ENCODE results near the gene VAPB. TPM values are rescaled to one million over a fixed set of nuclear protein-coding genes. Genes with fewer than 3 reads are reported as not detected.

Gene VAPB
- total RNA-seq, 2 donors from 2014 or later, result 20.2 to 21.8 TPM

- TF ChIP-seq, protein P1, sequence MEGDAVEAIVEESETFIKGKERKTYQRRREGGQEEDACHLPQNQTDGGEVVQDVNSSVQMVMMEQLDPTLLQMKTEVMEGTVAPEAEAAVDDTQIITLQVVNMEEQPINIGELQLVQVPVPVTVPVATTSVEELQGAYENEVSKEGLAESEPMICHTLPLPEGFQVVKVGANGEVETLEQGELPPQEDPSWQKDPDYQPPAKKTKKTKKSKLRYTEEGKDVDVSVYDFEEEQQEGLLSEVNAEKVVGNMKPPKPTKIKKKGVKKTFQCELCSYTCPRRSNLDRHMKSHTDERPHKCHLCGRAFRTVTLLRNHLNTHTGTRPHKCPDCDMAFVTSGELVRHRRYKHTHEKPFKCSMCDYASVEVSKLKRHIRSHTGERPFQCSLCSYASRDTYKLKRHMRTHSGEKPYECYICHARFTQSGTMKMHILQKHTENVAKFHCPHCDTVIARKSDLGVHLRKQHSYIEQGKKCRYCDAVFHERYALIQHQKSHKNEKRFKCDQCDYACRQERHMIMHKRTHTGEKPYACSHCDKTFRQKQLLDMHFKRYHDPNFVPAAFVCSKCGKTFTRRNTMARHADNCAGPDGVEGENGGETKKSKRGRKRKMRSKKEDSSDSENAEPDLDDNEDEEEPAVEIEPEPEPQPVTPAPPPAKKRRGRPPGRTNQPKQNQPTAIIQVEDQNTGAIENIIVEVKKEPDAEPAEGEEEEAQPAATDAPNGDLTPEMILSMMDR (IDR thresholded peaks at IDR 0.05), result no peak
These were observed 14.2 kb downstream of the VAPB start for GRCh38 chr20:58403272-58403671.

GRCh38 chr20:58405504-58406291, 16.7 kb downstream of the VAPB start:
- no peak for DNase-seq (ENCODE audit: low spot score)
- no peak overlapping the region for H3K4me3 ChIP-seq
- H3K4me1 ChIP-seq, result peaks cover 0 to 55% of the 10 kb centered on the region in 2 donors
- H3K27me3 ChIP-seq, result no peaks in the 10 kb centered on the region
- no peaks in the 10 kb centered on the region for H3K9me3 ChIP-seq
- H3K36me3 ChIP-seq, result no peaks in the 10 kb centered on the region
- TF ChIP-seq, protein P1 (IDR thresholded peaks at IDR 0.05), result no peak
- no peak overlapping the region for H3K27ac ChIP-seq

More at GRCh38 chr20:58403272-58403671, 14.2 kb downstream of the VAPB start:
- Histone ChIP-seq H3K36me3 (no peaks in the 10 kb centered on the region), H3K4me1 (peaks cover 0 to 49% of the 10 kb centered on the region in 2 donors), H3K4me3 (no peak overlapping the region), H3K27ac (no peak overlapping the region), H3K9me3 (no peaks in the 10 kb centered on the region), H3K27me3 (no peaks in the 10 kb centered on the region)
- no peak for DNase-seq (ENCODE audit: low spot score)

DNA sequence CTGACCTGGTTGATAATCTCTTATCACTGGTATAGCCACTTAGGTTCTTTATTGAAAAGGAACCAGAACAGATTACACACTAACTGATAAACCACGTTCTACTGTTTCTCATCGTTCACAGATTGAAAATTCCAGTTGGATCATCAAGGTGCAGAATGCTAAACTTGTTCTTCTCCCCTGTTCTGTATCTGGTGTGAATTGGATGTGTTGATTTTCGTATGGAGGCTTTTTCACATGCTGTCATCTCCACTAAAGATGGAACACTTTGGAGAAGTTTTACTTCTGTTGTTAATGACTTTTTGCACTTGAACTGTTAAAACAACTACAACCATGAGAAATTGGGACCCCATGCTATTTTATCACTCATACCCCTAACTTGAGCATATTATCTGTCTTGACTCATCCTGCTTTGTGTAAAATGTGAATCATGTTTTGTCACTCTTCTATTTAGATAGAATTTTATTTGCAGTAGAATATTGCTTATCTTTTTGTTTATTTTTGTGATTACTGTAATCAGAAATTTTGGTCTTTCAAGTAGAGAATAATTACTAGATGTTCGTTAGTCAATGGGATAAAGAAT, 17.5 kb downstream of the VAPB start:
- no peaks in the 10 kb centered on the region for H3K9me3 ChIP-seq
- TF ChIP-seq, protein P1 (IDR thresholded peaks at IDR 0.05), result no peak
- no peaks in the 10 kb centered on the region for H3K36me3 ChIP-seq
- H3K4me1 ChIP-seq, result peaks cover 0 to 47% of the 10 kb centered on the region in 2 donors
- no peaks in the 10 kb centered on the region for H3K27me3 ChIP-seq
- DNase-seq (ENCODE audit: low spot score), result no peak
- no peak overlapping the region for H3K27ac ChIP-seq
- no peak overlapping the region for H3K4me3 ChIP-seq

DNA sequence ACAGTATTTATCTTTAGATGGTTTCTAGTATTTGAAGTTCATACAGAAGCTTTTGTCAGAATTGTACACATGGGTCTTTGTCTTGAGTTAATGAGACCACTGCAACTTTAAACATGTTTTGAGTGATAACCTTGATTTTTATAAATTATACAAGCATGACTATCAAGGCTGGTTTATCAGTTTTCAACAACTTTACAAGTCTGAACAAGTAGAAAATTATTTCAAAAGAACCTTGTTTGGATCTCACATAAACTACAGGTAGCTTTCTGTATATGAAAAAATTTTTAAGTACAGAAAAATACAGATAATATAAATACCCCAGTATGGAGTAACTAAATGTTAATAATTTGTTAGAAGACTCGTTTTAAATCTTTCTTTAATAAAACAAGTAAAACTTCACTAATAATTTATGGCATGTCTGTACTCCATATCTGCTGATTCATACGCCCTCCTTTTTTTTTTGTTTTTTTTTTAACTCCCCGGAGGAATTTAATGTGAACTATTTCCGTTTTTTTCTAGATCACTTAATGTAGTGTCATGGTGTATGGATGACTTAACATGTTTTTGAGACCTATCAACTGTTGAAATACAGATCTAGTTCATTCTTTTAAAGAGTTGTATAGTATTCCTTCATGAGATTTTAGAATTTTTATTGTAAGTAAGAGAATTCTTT, 18.3 kb downstream of the VAPB start:
- Histone ChIP-seq H3K9me3 (no peaks in the 10 kb centered on the region), H3K27me3 (no peaks in the 10 kb centered on the region), H3K4me3 (no peak overlapping the region), H3K36me3 (no peaks in the 10 kb centered on the region), H3K4me1 (peaks cover 0 to 45% of the 10 kb centered on the region in 2 donors), H3K27ac (peak overlapping the region in 1 of 2 donors; percentile 8)
- TF ChIP-seq, protein P1 (IDR thresholded peaks at IDR 0.05), result no peak
- DNase-seq (ENCODE audit: low spot score), result no peak

DNA sequence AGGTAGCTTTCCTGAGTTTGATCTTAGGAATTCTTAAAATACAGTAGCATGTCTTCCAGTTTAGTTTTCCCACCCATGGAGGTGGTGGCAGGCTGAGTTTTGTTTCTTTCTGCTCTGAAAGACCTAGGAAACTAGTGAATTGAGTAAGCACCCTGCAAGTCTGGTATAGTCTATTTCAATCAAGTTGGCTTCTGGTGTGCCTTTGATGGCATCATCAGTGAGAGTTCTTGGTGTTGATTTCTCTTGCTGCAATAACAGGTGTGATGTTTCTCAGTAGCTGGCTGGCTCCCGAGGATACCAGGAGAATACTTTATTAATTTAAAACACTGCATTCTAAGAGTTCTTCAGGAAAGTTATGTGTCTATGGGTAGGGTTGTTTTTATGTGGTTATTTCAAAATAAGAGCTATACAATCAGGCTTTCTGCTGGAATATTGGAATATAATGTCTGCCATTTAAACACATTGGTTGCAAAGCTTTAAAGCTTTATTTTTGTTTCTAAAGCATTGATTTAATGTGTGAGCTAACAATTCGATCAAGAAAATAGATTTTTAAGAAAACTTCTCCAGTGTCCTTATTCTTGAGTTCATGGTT, 19.0 kb downstream of the VAPB start:
- peak overlapping the region in 1 of 2 donors; percentile 8 for H3K27ac ChIP-seq

More for the DNA sequence above, 19.0 kb downstream of the VAPB start:
- peaks cover 0 to 45% of the 10 kb centered on the region in 2 donors for H3K4me1 ChIP-seq
- TF ChIP-seq, protein P1 (IDR thresholded peaks at IDR 0.05), result no peak
- no peaks in the 10 kb centered on the region for H3K36me3 ChIP-seq
- H3K4me3 ChIP-seq, result no peak overlapping the region
- H3K27me3 ChIP-seq, result no peaks in the 10 kb centered on the region
- DNase-seq (ENCODE audit: low spot score), result no peak
- no peaks in the 10 kb centered on the region for H3K9me3 ChIP-seq

All from right atrium auricular region (tissue), 2 donors.